Endothelial cell of umbilical vein (primary cell): ENCODE results near the gene CACNA1E. TPM values are rescaled to one million over a fixed set of nuclear protein-coding genes. Genes with fewer than 3 reads are reported as not detected.

Source experiments
- BruUV-seq: library from RNA; stranded (reverse); fragments of 400-500 nt; replicated peaks from 2 replicates; lab custom pipeline; 2021; lab: Mats Ljungman, UMichigan
- CTCF ChIA-PET: fragments of 300-600, 350-600 bp; sonication (Branson Sonifier 250); formaldehyde crosslinking; loops from one replicate; lab custom pipeline; 2021; ENCODE audit warnings: antibody characterized with exemption, inconsistent platforms; lab: Charles Lee
- POLR2A ChIA-PET: fragments of 300-600, 350-600 bp; sonication (Branson Sonifier 250); formaldehyde crosslinking; loops from one replicate; lab custom pipeline; 2021; ENCODE audit warnings: antibody characterized with exemption, inconsistent platforms; lab: Charles Lee
- DNase-seq: peaks from one replicate; pipeline ENCODE4 v3.0.0-alpha.2; 2011; ENCODE audit warnings: low read depth, low spot score
- FAIRE-seq: peaks from 2 replicates; lab custom pipeline; 2011; peaks lifted over from hg19 to GRCh38; lab: Jason Lieb, UNC
- H2AFZ ChIP-seq: 2 replicates; pipeline ENCODE4 v1.6.0; 2012; ENCODE audit warnings: low read depth, low read length, control low read depth, inconsistent platforms
- H3K27ac ChIP-seq: 2 replicates; pipeline ENCODE4 v1.5.1; 2011; ENCODE audit warnings: low read depth, mild to moderate bottlenecking, control low read depth, low read length, moderate library complexity; ENCODE audit not compliant: insufficient read depth
- H3K27me3 ChIP-seq, 2 experiments: 2 replicates each; pipeline versions ENCODE4 v1.6.0 to v1.6.1; 2011; ENCODE audit warnings: low read length in 2 of 2, mixed read lengths in 1 of 2; ENCODE audit not compliant: control insufficient read depth in 2 of 2, insufficient read depth in 2 of 2
- H3K36me3 ChIP-seq, 2 experiments: 2 replicates in 1 of 2; 3 replicates in 1 of 2; pipeline ENCODE4 v1.5.1; 2011; ENCODE audit warnings: low read length in 2 of 2, mild to moderate bottlenecking in 1 of 2, moderate library complexity in 1 of 2; ENCODE audit not compliant: control insufficient read depth in 2 of 2, insufficient read depth in 2 of 2; ENCODE audit errors: extremely low read depth in 1 of 2
- H3K4me1 ChIP-seq: 3 replicates; pipeline ENCODE4 v1.5.1; 2011; ENCODE audit warnings: mild to moderate bottlenecking, low read length; ENCODE audit not compliant: control insufficient read depth, insufficient read depth; ENCODE audit errors: extremely low read depth
- H3K4me2 ChIP-seq: 2 replicates; pipeline ENCODE4 v1.6.1; 2011; ENCODE audit warnings: low read length, control low read depth, mixed read lengths; ENCODE audit not compliant: insufficient read depth
- H3K4me3 ChIP-seq, 3 experiments: fragments of 200-600 bp in 1 of 3; sonication (generic), shearing (Covaris generic) in 1 of 3; replicated peaks in 1 of 3; 2 replicates each; pipeline ENCODE4 v1.5.1; 2011 to 2016; ENCODE audit warnings: control low read depth in 3 of 3, low read length in 3 of 3, mild to moderate bottlenecking in 2 of 3, inconsistent platforms in 1 of 3, low read depth in 1 of 3, moderate library complexity in 1 of 3; ENCODE audit not compliant: insufficient read depth in 1 of 3
- H3K79me2 ChIP-seq: 2 replicates; pipeline ENCODE4 v1.6.0; 2012; ENCODE audit warnings: low read length, inconsistent platforms; ENCODE audit not compliant: control insufficient read depth, insufficient read depth
- H3K9ac ChIP-seq: replicated peaks from 2 replicates; pipeline ENCODE3; 2011; ENCODE audit warnings: low read length, control low read depth; ENCODE audit not compliant: insufficient read depth; ENCODE audit errors: extremely low read depth
- H3K9me1 ChIP-seq: replicated peaks from 3 replicates; pipeline ENCODE4 v1.6.0; 2011; ENCODE audit warnings: mild to moderate bottlenecking, low read length; ENCODE audit not compliant: control insufficient read depth, insufficient read depth; ENCODE audit errors: extremely low read depth
- H3K9me3 ChIP-seq: replicated peaks from 2 replicates; pipeline ENCODE4 v1.5.1; 2012; ENCODE audit warnings: low read length, inconsistent platforms; ENCODE audit not compliant: control insufficient read depth, insufficient read depth
- H4K20me1 ChIP-seq: replicated peaks from 2 replicates; pipeline ENCODE3; 2011; ENCODE audit warnings: mild to moderate bottlenecking, low read length; ENCODE audit not compliant: control insufficient read depth, insufficient read depth; ENCODE audit errors: extremely low read depth
- EZH2 ChIP-seq: IDR thresholded peaks from 2 replicates; pipeline ENCODE4 v1.6.1; 2012; ENCODE audit warnings: borderline replicate concordance, low read depth, mild to moderate bottlenecking, moderate library complexity, low read length, inconsistent platforms; ENCODE audit not compliant: severe bottlenecking
- FOS ChIP-seq: IDR thresholded peaks from 2 replicates; pipeline ENCODE4 v1.6.1; 2011; ENCODE audit warnings: mild to moderate bottlenecking, low read length, moderate library complexity, borderline replicate concordance; ENCODE audit not compliant: insufficient read depth
- GATA2 ChIP-seq: IDR thresholded peaks from 2 replicates; pipeline ENCODE4 v1.7.0; 2011; ENCODE audit warnings: low read depth, mild to moderate bottlenecking, moderate library complexity, mixed read lengths, low read length; ENCODE audit not compliant: insufficient read length, insufficient read depth
- JUN ChIP-seq: IDR thresholded peaks from 2 replicates; pipeline ENCODE4 v1.6.1; 2011; ENCODE audit warnings: borderline replicate concordance, low read depth; ENCODE audit not compliant: insufficient read length, insufficient read depth
- MAX ChIP-seq: IDR thresholded peaks from 2 replicates; pipeline ENCODE4 v1.6.1; 2011; ENCODE audit not compliant: insufficient read depth, insufficient read length
- MYC ChIP-seq: IDR thresholded peaks from one replicate; pipeline ENCODE4 v1.6.1; 2011; ENCODE audit warnings: mild to moderate bottlenecking, low read depth, low read length
- POLR2A ChIP-seq: IDR thresholded peaks from 2 replicates; pipeline ENCODE4 v1.6.1; 2012; ENCODE audit warnings: low read depth, mild to moderate bottlenecking, control low read depth, low read length
- POLR2AphosphoS5 ChIP-seq: IDR thresholded peaks from 2 replicates; pipeline ENCODE4 v1.6.1; 2012; ENCODE audit warnings: low read depth, mild to moderate bottlenecking, control low read depth, low read length, moderate library complexity; ENCODE audit not compliant: insufficient read depth
- dilution Hi-C: fragments of 300-500 bp; cut with MboI; formaldehyde crosslinking; loops from one replicate; pipeline ENCODE4 v1.15.0; 2019; ENCODE audit warnings: low sequenced_read_pairs; ENCODE audit not compliant: extremely low pct_ligation_motif_present
- intact Hi-C: fragments of 100-400 bp; cut with micrococcal nuclease; formaldehyde crosslinking; loops from one replicate; pipeline ENCODE4 v1.10.0; 2022
- polyA plus RNA-seq, 4 experiments: library from polyadenylated mRNA; depleted of rRNA in 3 of 4; stranded (reverse) in 3 of 4; unstranded in 1 of 4; fragments of >200 nt; gene quantifications; 2 replicates each; pipeline versions ENCODE4 v1.2.1 to v1.2.3, GENCODE V29; 2011 to 2012; ENCODE audit warnings: missing spikeins in 1 of 4
- total RNA-seq: library from RNA; stranded (reverse); gene quantifications from 2 replicates; pipeline ENCODE4 v1.2.3, GENCODE V29; 2021
- TF ChIP-seq, protein P1 (sequence below), 2 donors: IDR thresholded peaks; 1 replicate in 1 of 2; 2 replicates in 1 of 2; pipeline ENCODE4 v1.5.1; 2011; ENCODE audit warnings: low read length in 2 of 2, mild to moderate bottlenecking in 2 of 2, moderate library complexity in 2 of 2, control low read depth in 1 of 2, inconsistent platforms in 1 of 2, low read depth in 1 of 2; ENCODE audit not compliant: insufficient read depth in 1 of 2; ENCODE audit errors: extremely low read depth in 1 of 2

Gene CACNA1E
- total and polyA plus RNA-seq, 2 donors (not counting 3 experiments of a cell fraction or from before 2014, with no cell fraction given): not detected

GRCh38 chr1:181802466-181802865, 319.1 kb downstream of the CACNA1E start:
- DNase-seq (no peak), FAIRE-seq (no peak)
- H3K9me1 ChIP-seq: no peaks in the 10 kb centered on the region
- no peaks in the 10 kb centered on the region for H3K79me2 ChIP-seq
- peaks cover 3% of the 10 kb centered on the region for H3K9me3 ChIP-seq
- dilution Hi-C loops: no loop called here
- TF ChIP-seq JUN: no peak
- no peak for TF ChIP-seq MAX
- TF ChIP-seq MYC: no peak
- TF ChIP-seq FOS: no peak
- TF ChIP-seq, protein P1, sequence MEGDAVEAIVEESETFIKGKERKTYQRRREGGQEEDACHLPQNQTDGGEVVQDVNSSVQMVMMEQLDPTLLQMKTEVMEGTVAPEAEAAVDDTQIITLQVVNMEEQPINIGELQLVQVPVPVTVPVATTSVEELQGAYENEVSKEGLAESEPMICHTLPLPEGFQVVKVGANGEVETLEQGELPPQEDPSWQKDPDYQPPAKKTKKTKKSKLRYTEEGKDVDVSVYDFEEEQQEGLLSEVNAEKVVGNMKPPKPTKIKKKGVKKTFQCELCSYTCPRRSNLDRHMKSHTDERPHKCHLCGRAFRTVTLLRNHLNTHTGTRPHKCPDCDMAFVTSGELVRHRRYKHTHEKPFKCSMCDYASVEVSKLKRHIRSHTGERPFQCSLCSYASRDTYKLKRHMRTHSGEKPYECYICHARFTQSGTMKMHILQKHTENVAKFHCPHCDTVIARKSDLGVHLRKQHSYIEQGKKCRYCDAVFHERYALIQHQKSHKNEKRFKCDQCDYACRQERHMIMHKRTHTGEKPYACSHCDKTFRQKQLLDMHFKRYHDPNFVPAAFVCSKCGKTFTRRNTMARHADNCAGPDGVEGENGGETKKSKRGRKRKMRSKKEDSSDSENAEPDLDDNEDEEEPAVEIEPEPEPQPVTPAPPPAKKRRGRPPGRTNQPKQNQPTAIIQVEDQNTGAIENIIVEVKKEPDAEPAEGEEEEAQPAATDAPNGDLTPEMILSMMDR (IDR thresholded peaks at IDR 0.05; ENCODE audit: extremely low read depth in 1 of 2, insufficient read depth in 1 of 2, low read depth in 1 of 2, low read length in 2 of 2): no peak
- no peak for TF ChIP-seq POLR2AphosphoS5
- TF ChIP-seq EZH2: no peak
- TF ChIP-seq POLR2A: no peak
- TF ChIP-seq GATA2: no peak
- POLR2A ChIA-PET: no interaction called here
- H2AFZ ChIP-seq: no peak overlapping the region
- H3K9ac ChIP-seq: no peak overlapping the region
- no peaks in the 10 kb centered on the region for H3K27me3 ChIP-seq
- no peaks in the 10 kb centered on the region for H3K36me3 ChIP-seq
- intact Hi-C loops: no loop called here
- no peaks in the 10 kb centered on the region for H3K4me1 ChIP-seq
- no peak overlapping the region for H3K4me3 ChIP-seq
- H3K4me2 ChIP-seq: no peak overlapping the region
- no peaks in the 10 kb centered on the region for H4K20me1 ChIP-seq
- CTCF ChIA-PET: no interaction called here
- BruUV-seq: no TSS peak
- H3K27ac ChIP-seq: no peak overlapping the region
